Sigmoid colon (tissue), 7 donors: ENCODE results near the gene RBM19. TPM values are rescaled to one million over a fixed set of nuclear protein-coding genes. Genes with fewer than 3 reads are reported as not detected.

Experiments
- DNase-seq: peaks from one replicate; pipeline ENCODE4 v3.0.0-alpha.2; 2019
- H3K27ac ChIP-seq, 4 donors: fragments of 200-600 bp; sonication (generic); one replicate each; pipeline ENCODE4 v1.5.1; 2016 to 2019; ENCODE audit warnings: mild to moderate bottlenecking in 1 of 4
- H3K27me3 ChIP-seq, 3 donors: fragments of 200-600 bp; sonication (generic); one replicate each; pipeline ENCODE4 v1.5.1; 2019; ENCODE audit warnings: mild to moderate bottlenecking in 1 of 3
- H3K36me3 ChIP-seq, 4 donors: fragments of 200-600 bp; sonication (generic); one replicate each; pipeline ENCODE4 v1.5.1; 2016 to 2019
- H3K4me1 ChIP-seq, 4 donors: fragments of 200-600 bp; sonication (generic); one replicate each; pipeline ENCODE4 v1.5.1; 2017 to 2019
- H3K4me3 ChIP-seq, 4 donors: fragments of 200-600 bp; sonication (generic); one replicate each; pipeline ENCODE4 v1.5.1; 2017 to 2019; ENCODE audit warnings: mild to moderate bottlenecking in 2 of 4, moderate library complexity in 1 of 4
- H3K9me3 ChIP-seq, 4 donors: fragments of 200-600 bp in 3 of 4; sonication (generic) in 3 of 4; one replicate each; pipeline versions ENCODE4 v1.5.1 to v1.6.1; 2013 to 2019
- CTCF ChIP-seq, 4 experiments: fragments of 450-650 bp in 3 of 4; fragments of 200-600 bp in 1 of 4; IDR thresholded peaks; one replicate each; pipeline ENCODE4 v1.5.1; 2016 to 2019; ENCODE audit warnings: antibody characterized with exemption in 4 of 4, mild to moderate bottlenecking in 3 of 4, moderate library complexity in 2 of 4
- EP300 ChIP-seq, 4 donors: sonication (generic); formaldehyde crosslinking; IDR thresholded peaks; one replicate each; pipeline ENCODE4 v1.6.1; 2017; ENCODE audit warnings: antibody characterized with exemption in 4 of 4
- POLR2A ChIP-seq, 2 donors: fragments of 450-650 bp; IDR thresholded peaks; one replicate each; pipeline ENCODE4 v1.6.1; 2016; ENCODE audit warnings: antibody characterized with exemption in 2 of 2, mild to moderate bottlenecking in 2 of 2, moderate library complexity in 2 of 2
- POLR2AphosphoS5 ChIP-seq, 4 donors: sonication (generic); formaldehyde crosslinking; IDR thresholded peaks; one replicate each; pipeline ENCODE4 v1.6.1; 2017; ENCODE audit warnings: antibody characterized with exemption in 4 of 4
- WGBS, 2 donors: extraction: QIAGEN DNeasy Blood & Tissue Kit; methylation state at CpG; one replicate each; pipeline ENCODE4 v1.1.7; 2013; 5-methylcytosine and 5-hydroxymethylcytosine counted together
- intact Hi-C: fragments of 100-400 bp; cut with DNase I; formaldehyde crosslinking; loops from one replicate; pipeline ENCODE4 v1.15.1; 2023
- polyA plus RNA-seq, 3 donors: library from polyadenylated mRNA; stranded (reverse); fragments of 200-250 nt; gene quantifications; one replicate each; pipeline ENCODE4 v1.2.3, GENCODE V29; 2013
- total RNA-seq, 4 donors: library from RNA; depleted of rRNA; stranded (reverse); fragments of >200 nt; gene quantifications; one replicate each; pipeline ENCODE4 v1.1.0, GENCODE V29; 2016
- donor health status: healthy with polysubstance abuse.
- donor health status: Bipolar disorder and iron deficiency.
- donor health status: healthy.

RBM19 gene
- total and polyA plus RNA-seq, 7 donors: 5.3 to 42.7 (median 23.6) TPM

GRCh38 chr12:113826805-113827538, 139.2 kb downstream of the RBM19 start:
- TF ChIP-seq POLR2AphosphoS5 (IDR thresholded peaks at IDR 0.05): no peak
- no peak for TF ChIP-seq CTCF (IDR thresholded peaks at IDR 0.05)
- no peak for TF ChIP-seq EP300 (IDR thresholded peaks at IDR 0.05)
- no peak for TF ChIP-seq POLR2A (IDR thresholded peaks at IDR 0.05)
- intact Hi-C loops: no loop called here
- 88 to 92% methylated on average over 22 of the region's 22 CpGs for WGBS, 2 donors

DNA sequence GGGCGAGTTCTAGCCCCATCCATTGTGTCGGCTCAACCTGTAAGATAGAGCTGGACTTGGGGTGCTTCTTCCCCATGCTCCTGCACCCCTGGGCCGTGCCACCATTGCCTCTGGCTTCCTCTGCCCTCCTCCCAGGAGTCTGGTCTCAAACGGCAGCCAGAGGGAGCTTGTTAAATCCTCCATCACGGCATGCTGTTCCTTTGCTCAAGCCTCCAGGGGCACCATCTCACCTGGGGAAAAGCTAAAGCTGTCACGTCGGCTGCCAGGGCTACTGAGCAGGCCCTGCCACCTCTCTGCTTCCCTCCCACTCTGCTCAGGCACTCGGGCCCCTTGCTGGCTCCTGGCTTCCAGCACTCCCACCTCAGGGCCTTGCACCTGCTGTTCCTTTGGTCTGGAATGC, 140.4 kb downstream of the RBM19 start:
- 84 to 89% methylated on average over 8 of the region's 8 CpGs for WGBS, 2 donors
- no peak for DNase-seq
- Histone ChIP-seq H3K9me3 (no peaks in the 10 kb centered on the region), H3K4me1 (no peaks in the 10 kb centered on the region), H3K27me3 (no peaks in the 10 kb centered on the region), H3K36me3 (peaks cover 0 to 17% (median 0%) of the 10 kb centered on the region in 4 donors), H3K27ac (no peak overlapping the region), H3K4me3 (no peak overlapping the region)
- no peak for TF ChIP-seq POLR2A (IDR thresholded peaks at IDR 0.05)
- no peak for TF ChIP-seq EP300 (IDR thresholded peaks at IDR 0.05)
- intact Hi-C loops: no loop called here

More at GRCh38 chr12:113826805-113827538, 139.2 kb downstream of the RBM19 start:
- Histone ChIP-seq H3K4me3 (no peak overlapping the region), H3K27ac (no peak overlapping the region), H3K9me3 (no peaks in the 10 kb centered on the region), H3K4me1 (no peaks in the 10 kb centered on the region), H3K27me3 (no peaks in the 10 kb centered on the region), H3K36me3 (peaks cover 0 to 12% (median 0%) of the 10 kb centered on the region in 4 donors)
- DNase-seq: no peak

DNA sequence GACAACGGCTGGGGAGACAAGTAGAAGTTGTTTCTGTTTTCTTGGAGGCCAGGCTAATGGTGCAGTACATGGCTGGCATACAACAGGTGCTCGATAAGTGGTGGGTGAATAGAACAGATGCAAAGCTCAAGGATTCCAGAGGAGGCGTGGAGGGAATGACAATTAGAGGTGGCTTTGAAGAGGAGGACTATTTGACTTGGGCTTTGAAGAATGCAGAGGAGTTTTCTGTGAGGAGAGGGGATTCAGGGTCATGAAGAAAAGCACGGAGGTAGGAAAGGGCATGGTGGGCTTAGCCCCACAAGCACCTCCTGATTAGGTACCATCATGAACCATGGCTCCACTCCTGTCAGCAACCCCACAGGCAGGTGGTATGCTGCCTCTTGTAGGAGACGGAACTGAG, 142.3 kb downstream of the RBM19 start:
- Histone ChIP-seq H3K27me3 (no peaks in the 10 kb centered on the region), H3K4me1 (no peaks in the 10 kb centered on the region), H3K36me3 (peaks cover 0 to 17% (median 0%) of the 10 kb centered on the region in 4 donors), H3K9me3 (no peaks in the 10 kb centered on the region), H3K4me3 (no peak overlapping the region), H3K27ac (no peak overlapping the region)
- no peak for DNase-seq
- TF ChIP-seq CTCF (IDR thresholded peaks at IDR 0.05): no peak
- no peak for TF ChIP-seq EP300 (IDR thresholded peaks at IDR 0.05)
- TF ChIP-seq POLR2AphosphoS5 (IDR thresholded peaks at IDR 0.05): no peak
- TF ChIP-seq POLR2A (IDR thresholded peaks at IDR 0.05): no peak
- intact Hi-C loops: no loop called here
- WGBS, 2 donors: 88% methylated on average over 5 of the region's 5 CpGs

DNA sequence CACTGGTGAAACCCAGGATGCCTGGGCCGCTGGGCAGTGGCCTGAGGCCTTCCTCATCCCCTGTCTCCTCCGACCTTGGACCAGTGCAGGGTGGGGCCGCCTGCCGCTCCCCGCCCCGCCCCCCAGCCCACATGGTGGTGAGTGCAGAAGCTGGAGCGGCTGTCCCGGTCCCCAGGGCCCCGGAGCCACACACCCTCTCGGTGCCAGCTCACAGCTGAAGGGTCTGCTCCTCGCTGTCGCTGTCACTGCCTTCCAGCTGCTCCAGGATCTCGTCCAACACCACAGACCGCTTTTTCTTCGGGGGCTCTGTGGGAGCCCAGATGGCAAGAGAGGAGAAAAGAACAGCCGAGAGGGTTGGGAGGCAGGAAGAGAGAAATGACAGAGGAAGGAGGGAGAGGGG, 143.1 kb downstream of the RBM19 start:
- no peak for TF ChIP-seq POLR2AphosphoS5 (IDR thresholded peaks at IDR 0.05)
- TF ChIP-seq EP300 (IDR thresholded peaks at IDR 0.05): no peak
- TF ChIP-seq CTCF (IDR thresholded peaks at IDR 0.05): no peak
- TF ChIP-seq POLR2A (IDR thresholded peaks at IDR 0.05): no peak
- intact Hi-C loops: no loop called here
- Histone ChIP-seq H3K27ac (no peak overlapping the region), H3K27me3 (no peaks in the 10 kb centered on the region), H3K36me3 (peaks cover 0 to 17% (median 0%) of the 10 kb centered on the region in 4 donors), H3K9me3 (no peaks in the 10 kb centered on the region), H3K4me3 (no peak overlapping the region), H3K4me1 (no peaks in the 10 kb centered on the region)
- WGBS, 2 donors: 60 to 76% methylated on average over 16 of the region's 16 CpGs
- no peak for DNase-seq

DNA sequence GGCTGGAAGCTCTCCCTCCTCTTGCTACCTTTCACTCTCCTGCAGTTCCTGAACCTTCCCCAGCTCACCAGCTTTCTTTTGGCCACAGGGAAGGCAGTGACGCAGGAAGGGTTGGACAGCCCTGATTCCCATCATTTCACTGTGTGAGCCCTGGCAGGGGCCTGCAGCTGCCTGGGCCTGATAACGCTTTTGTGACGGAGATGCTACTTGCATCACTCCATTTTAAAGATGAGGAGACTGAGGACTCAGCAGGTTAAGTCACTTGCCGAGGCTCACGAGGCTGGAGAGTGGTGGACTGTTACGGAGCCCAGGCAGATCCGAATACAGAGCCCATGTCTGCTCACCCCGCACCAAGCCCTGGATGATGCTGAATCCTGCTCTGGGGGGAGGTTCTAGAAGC, 145.3 kb downstream of the RBM19 start:
- no peak for DNase-seq
- intact Hi-C loops: no loop called here
- no peaks in the 10 kb centered on the region for H3K27me3 ChIP-seq
- H3K4me1 ChIP-seq: no peaks in the 10 kb centered on the region
- H3K4me3 ChIP-seq: no peak overlapping the region
- TF ChIP-seq CTCF (IDR thresholded peaks at IDR 0.05) (no peak), POLR2AphosphoS5 (IDR thresholded peaks at IDR 0.05) (no peak), EP300 (IDR thresholded peaks at IDR 0.05) (no peak), POLR2A (IDR thresholded peaks at IDR 0.05) (no peak)
- H3K36me3 ChIP-seq: peaks cover 0 to 35% (median 0%) of the 10 kb centered on the region in 4 donors
- H3K9me3 ChIP-seq: no peaks in the 10 kb centered on the region
- 95 to 96% methylated on average over 8 of the region's 8 CpGs for WGBS, 2 donors
- no peak overlapping the region for H3K27ac ChIP-seq
